HEK293 (cell line): Measurements from ENCODE around the gene COMMD4.
"Not testable (repeated sequence)": the region's sequence is repeated elsewhere in the genome, so short reads cannot be mapped to it uniquely, and the experiment has no call there.

Experiments
- CTCF ChIA-PET: fragments of 350-600 bp; formaldehyde crosslinking; extraction: SDS; loops from one replicate; lab custom pipeline; 2021; ENCODE audit warnings: antibody characterized with exemption; lab: Yijun Ruan, JAX
- POLR2A ChIA-PET: fragments of 300-600 bp; formaldehyde crosslinking; extraction: SDS; loops from one replicate; lab custom pipeline; 2020; ENCODE audit warnings: antibody characterized with exemption, inconsistent platforms; lab: Yijun Ruan, JAX
- H3K27ac ChIP-seq: fragments of 200-500 bp; sonication (Bioruptor generic); 2 replicates; pipeline ENCODE4 v1.5.1; 2014; ENCODE audit warnings: low read depth, low read length, control low read depth, inconsistent platforms; ENCODE audit errors: extremely low read depth
- H3K36me3 ChIP-seq, 2 experiments: fragments of 200-500 bp in 1 of 2; sonication (Bioruptor generic) in 1 of 2; 1 replicate in 1 of 2; 2 replicates in 1 of 2; pipeline ENCODE4 v1.5.1; 2014 to 2017; ENCODE audit warnings: inconsistent platforms in 2 of 2, low read length in 2 of 2; ENCODE audit not compliant: control insufficient read depth in 2 of 2, insufficient read depth in 1 of 2
- H3K4me1 ChIP-seq: fragments of 200-500 bp; sonication (Bioruptor generic); 2 replicates; pipeline ENCODE4 v1.5.1; 2014; ENCODE audit warnings: mild to moderate bottlenecking, low read length, inconsistent platforms; ENCODE audit not compliant: control insufficient read depth, insufficient read depth
- H3K4me3 ChIP-seq: 2 replicates; pipeline ENCODE4 v1.5.1; 2011; ENCODE audit warnings: low read depth, mild to moderate bottlenecking, control low read depth, low read length, moderate library complexity
- H3K9me3 ChIP-seq: fragments of 200-500 bp; sonication (Bioruptor generic); 2 replicates; pipeline ENCODE4 v1.5.1; 2014; ENCODE audit warnings: low read depth, low read length, inconsistent platforms; ENCODE audit not compliant: control insufficient read depth, insufficient read depth
- GFI1B ChIP-seq: fragments of 450-650 bp; formaldehyde crosslinking; IDR thresholded peaks from 2 replicates; pipeline ENCODE4 v1.5.1; 2016; ENCODE audit warnings: missing biosample characterization, missing genetic modification characterization
- HOXA7 ChIP-seq: sonication (generic); formaldehyde crosslinking; IDR thresholded peaks from 2 replicates; pipeline ENCODE4 v1.8.1; 2022; ENCODE audit warnings: missing genetic modification reagents, borderline replicate concordance
- OSR2 ChIP-seq: fragments of 450-650 bp; formaldehyde crosslinking; IDR thresholded peaks from 2 replicates; pipeline ENCODE4 v1.5.1; 2016; ENCODE audit warnings: missing biosample characterization, missing genetic modification characterization
- ZBTB10 ChIP-seq: fragments of 450-650 bp; formaldehyde crosslinking; IDR thresholded peaks from 2 replicates; pipeline ENCODE4 v1.5.1; 2016; ENCODE audit warnings: missing biosample characterization, missing genetic modification characterization
- ZFP3 ChIP-seq: fragments of 450-650 bp; formaldehyde crosslinking; IDR thresholded peaks from 2 replicates; pipeline ENCODE4 v1.5.1; 2016; ENCODE audit warnings: low read depth, missing biosample characterization, missing genetic modification characterization
- ZFP41 ChIP-seq: fragments of 450-650 bp; formaldehyde crosslinking; IDR thresholded peaks from 2 replicates; pipeline ENCODE4 v1.5.1; 2016; ENCODE audit warnings: missing biosample characterization, missing genetic modification characterization, borderline replicate concordance
- ZNF114 ChIP-seq: fragments of 450-650 bp; formaldehyde crosslinking; IDR thresholded peaks from 2 replicates; pipeline ENCODE4 v1.5.0; 2017; ENCODE audit warnings: missing biosample characterization, missing genetic modification characterization
- ZNF140 ChIP-seq: fragments of 450-650 bp; formaldehyde crosslinking; IDR thresholded peaks from 2 replicates; pipeline ENCODE4 v1.5.1; 2016; ENCODE audit warnings: missing biosample characterization, missing genetic modification characterization
- ZNF155 ChIP-seq: fragments of 450-650 bp; formaldehyde crosslinking; IDR thresholded peaks from 2 replicates; pipeline ENCODE4 v1.5.1; 2016; ENCODE audit warnings: missing biosample characterization, missing genetic modification characterization
- ZNF2 ChIP-seq: fragments of 450-650 bp; formaldehyde crosslinking; IDR thresholded peaks from 2 replicates; pipeline ENCODE4 v1.5.1; 2016; ENCODE audit warnings: missing biosample characterization, missing genetic modification characterization
- ZNF211 ChIP-seq: fragments of 450-650 bp; formaldehyde crosslinking; IDR thresholded peaks from 2 replicates; pipeline ENCODE4 v1.5.1; 2016; ENCODE audit warnings: low read depth, missing biosample characterization, missing genetic modification characterization
- ZNF23 ChIP-seq: fragments of 450-650 bp; formaldehyde crosslinking; IDR thresholded peaks from 2 replicates; pipeline ENCODE4 v1.5.1; 2016; ENCODE audit warnings: missing biosample characterization, missing genetic modification characterization, borderline replicate concordance
- ZNF302 ChIP-seq: fragments of 450-650 bp; formaldehyde crosslinking; IDR thresholded peaks from 2 replicates; pipeline ENCODE4 v1.5.1; 2016; ENCODE audit warnings: missing biosample characterization, missing genetic modification characterization, low read depth
- ZNF621 ChIP-seq: fragments of 450-650 bp; formaldehyde crosslinking; IDR thresholded peaks from 2 replicates; pipeline ENCODE4 v1.5.1; 2017; ENCODE audit warnings: missing biosample characterization, missing genetic modification characterization
- ZNF626 ChIP-seq: fragments of 450-650 bp; sonication (Bioruptor Pico); formaldehyde crosslinking; IDR thresholded peaks from 2 replicates; pipeline ENCODE4 v1.5.1; 2018; ENCODE audit warnings: missing biosample characterization, missing genetic modification characterization, inconsistent platforms
- ZNF670 ChIP-seq: fragments of 450-650 bp; formaldehyde crosslinking; IDR thresholded peaks from 2 replicates; pipeline ENCODE4 v1.5.1; 2016; ENCODE audit warnings: missing biosample characterization, missing genetic modification characterization, low read depth
- ZNF747 ChIP-seq: fragments of 450-650 bp; formaldehyde crosslinking; IDR thresholded peaks from 2 replicates; pipeline ENCODE4 v1.5.1; 2016; ENCODE audit warnings: missing biosample characterization, missing genetic modification characterization
- ZSCAN16 ChIP-seq: fragments of 450-650 bp; formaldehyde crosslinking; IDR thresholded peaks from 2 replicates; pipeline ENCODE4 v1.5.1; 2016; ENCODE audit warnings: missing biosample characterization, missing genetic modification characterization
- TF ChIP-seq, protein P1 (sequence below): fragments of 450-650 bp; formaldehyde crosslinking; IDR thresholded peaks from 2 replicates; pipeline ENCODE4 v1.5.1; 2016; ENCODE audit warnings: missing biosample characterization, missing genetic modification characterization
- TF ChIP-seq, protein P2 (sequence below): fragments of 450-650 bp; formaldehyde crosslinking; IDR thresholded peaks from 2 replicates; pipeline ENCODE4 v1.5.1; 2016; ENCODE audit warnings: missing biosample characterization, missing genetic modification characterization
- TF ChIP-seq, protein P3 (sequence below): fragments of 450-650 bp; formaldehyde crosslinking; IDR thresholded peaks from 2 replicates; pipeline ENCODE4 v1.5.1; 2016; ENCODE audit warnings: missing biosample characterization, missing genetic modification characterization

The COMMD4 gene

GRCh38 chr15:75371901-75372688, 36.2 kb downstream of the COMMD4 start:
- POLR2A ChIA-PET: interaction anchor here (5.8 kb wide), 1 partner anchor 81 kb away, joined by 242 read pairs; the partner anchor contains the start of gene SIN3A
- H3K4me1 ChIP-seq: peaks cover 8% of the 10 kb centered on the region
- no peaks in the 10 kb centered on the region for H3K9me3 ChIP-seq
- no peak for TF ChIP-seq ZNF114 (tag by site-specific recombination)
- peak; percentile 76; the same call in 1 of the 2 replicates for TF ChIP-seq ZNF211
- H3K27ac ChIP-seq: no peak overlapping the region
- CTCF ChIA-PET: interaction anchor here (0.7 to 1.1 kb wide), 2 partner anchors 11 kb away, joined by 4 read pairs; no protein-coding TSS in a partner anchor
- no peak overlapping the region for H3K4me3 ChIP-seq
- peaks cover 57 to 62% of the 10 kb centered on the region in 2 experiments for H3K36me3 ChIP-seq

GRCh38 chr15:75380773-75381172, 44.9 kb downstream of the COMMD4 start:
- POLR2A ChIA-PET: interaction anchor here (1.7 kb wide), 1 partner anchor 12 kb away, joined by 6 read pairs; the partner anchor contains the start of gene MAN2C1
- H3K36me3 ChIP-seq: peaks cover 81 to 86% of the 10 kb centered on the region in 2 experiments
- TF ChIP-seq ZBTB10 (tag by site-specific recombination) (no peak), ZNF626 (tag by site-specific recombination) (no peak), ZNF747 (tag by site-specific recombination) (no peak), ZNF155 (tag by site-specific recombination) (no peak), ZNF621 (no peak), GFI1B (tag by site-specific recombination) (no peak), ZNF140 (no peak), HOXA7 (CRISPR knock-in tag) (no peak), ZNF302 (tag by site-specific recombination) (no peak), ZNF23 (no peak), ZNF114 (tag by site-specific recombination) (no peak), ZNF670 (tag by site-specific recombination) (no peak), ZNF2 (tag by site-specific recombination) (no peak), ZFP3 (no peak), OSR2 (tag by site-specific recombination) (no peak), ZFP41 (tag by site-specific recombination) (no peak), ZSCAN16 (tag by site-specific recombination) (no peak)
- TF ChIP-seq, protein P1, sequence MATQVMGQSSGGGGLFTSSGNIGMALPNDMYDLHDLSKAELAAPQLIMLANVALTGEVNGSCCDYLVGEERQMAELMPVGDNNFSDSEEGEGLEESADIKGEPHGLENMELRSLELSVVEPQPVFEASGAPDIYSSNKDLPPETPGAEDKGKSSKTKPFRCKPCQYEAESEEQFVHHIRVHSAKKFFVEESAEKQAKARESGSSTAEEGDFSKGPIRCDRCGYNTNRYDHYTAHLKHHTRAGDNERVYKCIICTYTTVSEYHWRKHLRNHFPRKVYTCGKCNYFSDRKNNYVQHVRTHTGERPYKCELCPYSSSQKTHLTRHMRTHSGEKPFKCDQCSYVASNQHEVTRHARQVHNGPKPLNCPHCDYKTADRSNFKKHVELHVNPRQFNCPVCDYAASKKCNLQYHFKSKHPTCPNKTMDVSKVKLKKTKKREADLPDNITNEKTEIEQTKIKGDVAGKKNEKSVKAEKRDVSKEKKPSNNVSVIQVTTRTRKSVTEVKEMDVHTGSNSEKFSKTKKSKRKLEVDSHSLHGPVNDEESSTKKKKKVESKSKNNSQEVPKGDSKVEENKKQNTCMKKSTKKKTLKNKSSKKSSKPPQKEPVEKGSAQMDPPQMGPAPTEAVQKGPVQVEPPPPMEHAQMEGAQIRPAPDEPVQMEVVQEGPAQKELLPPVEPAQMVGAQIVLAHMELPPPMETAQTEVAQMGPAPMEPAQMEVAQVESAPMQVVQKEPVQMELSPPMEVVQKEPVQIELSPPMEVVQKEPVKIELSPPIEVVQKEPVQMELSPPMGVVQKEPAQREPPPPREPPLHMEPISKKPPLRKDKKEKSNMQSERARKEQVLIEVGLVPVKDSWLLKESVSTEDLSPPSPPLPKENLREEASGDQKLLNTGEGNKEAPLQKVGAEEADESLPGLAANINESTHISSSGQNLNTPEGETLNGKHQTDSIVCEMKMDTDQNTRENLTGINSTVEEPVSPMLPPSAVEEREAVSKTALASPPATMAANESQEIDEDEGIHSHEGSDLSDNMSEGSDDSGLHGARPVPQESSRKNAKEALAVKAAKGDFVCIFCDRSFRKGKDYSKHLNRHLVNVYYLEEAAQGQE: no peak
- TF ChIP-seq, protein P2, sequence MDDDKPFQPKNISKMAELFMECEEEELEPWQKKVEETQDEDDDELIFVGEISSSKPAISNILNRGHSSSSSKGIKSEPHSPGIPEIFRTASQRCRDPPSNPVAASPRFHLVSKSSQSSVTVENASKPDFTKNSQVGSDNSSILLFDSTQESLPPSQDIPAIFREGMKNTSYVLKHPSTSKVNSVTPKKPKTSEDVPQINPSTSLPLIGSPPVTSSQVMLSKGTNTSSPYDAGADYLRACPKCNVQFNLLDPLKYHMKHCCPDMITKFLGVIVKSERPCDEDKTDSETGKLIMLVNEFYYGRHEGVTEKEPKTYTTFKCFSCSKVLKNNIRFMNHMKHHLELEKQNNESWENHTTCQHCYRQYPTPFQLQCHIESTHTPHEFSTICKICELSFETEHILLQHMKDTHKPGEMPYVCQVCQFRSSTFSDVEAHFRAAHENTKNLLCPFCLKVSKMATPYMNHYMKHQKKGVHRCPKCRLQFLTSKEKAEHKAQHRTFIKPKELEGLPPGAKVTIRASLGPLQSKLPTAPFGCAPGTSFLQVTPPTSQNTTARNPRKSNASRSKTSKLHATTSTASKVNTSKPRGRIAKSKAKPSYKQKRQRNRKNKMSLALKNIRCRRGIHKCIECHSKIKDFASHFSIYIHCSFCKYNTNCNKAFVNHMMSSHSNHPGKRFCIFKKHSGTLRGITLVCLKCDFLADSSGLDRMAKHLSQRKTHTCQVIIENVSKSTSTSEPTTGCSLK (tag by site-specific recombination): no peak
- TF ChIP-seq, protein P3, sequence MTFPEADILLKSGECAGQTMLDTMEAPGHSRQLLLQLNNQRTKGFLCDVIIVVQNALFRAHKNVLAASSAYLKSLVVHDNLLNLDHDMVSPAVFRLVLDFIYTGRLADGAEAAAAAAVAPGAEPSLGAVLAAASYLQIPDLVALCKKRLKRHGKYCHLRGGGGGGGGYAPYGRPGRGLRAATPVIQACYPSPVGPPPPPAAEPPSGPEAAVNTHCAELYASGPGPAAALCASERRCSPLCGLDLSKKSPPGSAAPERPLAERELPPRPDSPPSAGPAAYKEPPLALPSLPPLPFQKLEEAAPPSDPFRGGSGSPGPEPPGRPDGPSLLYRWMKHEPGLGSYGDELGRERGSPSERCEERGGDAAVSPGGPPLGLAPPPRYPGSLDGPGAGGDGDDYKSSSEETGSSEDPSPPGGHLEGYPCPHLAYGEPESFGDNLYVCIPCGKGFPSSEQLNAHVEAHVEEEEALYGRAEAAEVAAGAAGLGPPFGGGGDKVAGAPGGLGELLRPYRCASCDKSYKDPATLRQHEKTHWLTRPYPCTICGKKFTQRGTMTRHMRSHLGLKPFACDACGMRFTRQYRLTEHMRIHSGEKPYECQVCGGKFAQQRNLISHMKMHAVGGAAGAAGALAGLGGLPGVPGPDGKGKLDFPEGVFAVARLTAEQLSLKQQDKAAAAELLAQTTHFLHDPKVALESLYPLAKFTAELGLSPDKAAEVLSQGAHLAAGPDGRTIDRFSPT (tag by site-specific recombination): no peak
- H3K4me3 ChIP-seq: no peak overlapping the region
- H3K9me3 ChIP-seq: no peaks in the 10 kb centered on the region
- no peaks in the 10 kb centered on the region for H3K4me1 ChIP-seq
- no peak overlapping the region for H3K27ac ChIP-seq
- CTCF ChIA-PET: interaction anchor here (1.4 to 1.5 kb wide), 2 partner anchors 11 to 13 kb away, joined by 3 to 5 read pairs; no protein-coding TSS in a partner anchor

- POLR2A ChIA-PET: interaction anchor here (1.1 kb wide), 1 partner anchor 10 kb away, joined by 3 read pairs; no protein-coding TSS in a partner anchor
- H3K27ac ChIP-seq, H3K4me1 ChIP-seq, CTCF ChIA-PET, H3K4me3 ChIP-seq, H3K9me3 ChIP-seq: not testable (repeated sequence)
- peaks cover 74 to 87% of the 10 kb centered on the region in 2 experiments for H3K36me3 ChIP-seq
Observed at GRCh38 chr15:75383986-75384385, 48.1 kb downstream of the COMMD4 start.
